Chondrocyte (in vitro differentiated cells): ENCODE measurements around the gene TMEM238. TPM values are rescaled to one million over a fixed set of nuclear protein-coding genes. Genes with fewer than 3 reads are reported as not detected.

Experiments used
- DNase-seq: peaks from one replicate; pipeline ENCODE4 v3.0.0; 2021; ENCODE audit warnings: mixed read lengths, low spot score
- H3K27ac Mint-ChIP-seq: one replicate; pipeline ENCODE4 v1.8.0; 2021; ENCODE audit warnings: mild to moderate bottlenecking, moderate library complexity, mixed read lengths; ENCODE audit not compliant: unreplicated experiment
- H3K27me3 Mint-ChIP-seq: 2 replicates; pipeline ENCODE4 v1.8.0; 2021; ENCODE audit warnings: low read depth, mixed read lengths
- H3K36me3 Mint-ChIP-seq: 2 replicates; pipeline ENCODE4 v1.8.0; 2021; ENCODE audit warnings: low read depth, mixed read lengths
- H3K4me1 Mint-ChIP-seq: 2 replicates; pipeline ENCODE4 v1.8.0; 2021; ENCODE audit warnings: low read depth, mild to moderate bottlenecking, mixed read lengths
- H3K4me3 Mint-ChIP-seq: one replicate; pipeline ENCODE4 v1.8.0; 2021; ENCODE audit warnings: mild to moderate bottlenecking, moderate library complexity, mixed read lengths; ENCODE audit not compliant: unreplicated experiment
- H3K9me3 Mint-ChIP-seq: 2 replicates; pipeline ENCODE4 v1.8.0; 2021; ENCODE audit warnings: low read depth, mixed read lengths
- total RNA-seq: library from RNA; stranded (reverse); gene quantifications from 3 replicates; pipeline ENCODE4 v1.2.1, GENCODE V29; 2021
- TF ChIP-seq, protein P1 (sequence below): fragments of 200-600 bp; sonication (generic); IDR thresholded peaks from 2 replicates; pipeline ENCODE4 v1.5.0; 2021; ENCODE audit warnings: antibody characterized with exemption, mild to moderate bottlenecking, moderate library complexity

TMEM238 gene
- total RNA-seq, 1 donor from 2014 or later = 1.0 TPM

DNA sequence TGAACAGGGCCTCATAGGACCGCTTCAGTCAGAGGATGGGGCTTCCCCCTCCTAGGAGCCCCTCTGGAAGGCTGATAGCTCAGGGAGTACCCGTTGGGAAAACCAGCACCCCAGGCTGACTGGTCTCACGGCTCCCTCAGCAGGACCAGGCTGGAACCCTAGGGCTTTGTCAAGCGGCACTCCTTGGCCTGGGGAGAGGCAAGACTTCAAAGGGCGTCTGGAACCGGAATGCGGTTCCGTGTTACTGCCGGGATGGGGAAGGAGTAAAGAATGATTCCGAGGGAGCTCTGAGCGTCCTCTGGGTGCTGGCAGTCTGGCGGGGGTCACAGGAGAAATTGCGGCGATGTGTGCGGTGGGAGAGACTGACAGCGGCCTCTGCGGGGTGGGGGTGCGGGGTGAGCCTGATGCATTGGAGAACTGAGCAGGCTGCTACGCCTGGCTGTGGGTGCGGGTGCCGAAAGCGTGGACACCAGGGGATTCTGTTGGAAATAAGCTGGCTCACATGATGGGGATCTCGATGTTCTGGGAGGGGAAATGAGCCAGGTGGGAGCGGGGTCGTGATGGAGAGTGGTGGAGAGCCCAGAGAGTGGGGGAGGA, 31.4 kb downstream of the TMEM238 start:
- Mint-ChIP-seq H3K27me3 (peaks cover 38% of the 10 kb centered on the region), H3K27ac (peak overlapping the region; percentile 41), H3K4me3 (no peak overlapping the region), H3K36me3 (no peaks in the 10 kb centered on the region), H3K9me3 (no peaks in the 10 kb centered on the region), H3K4me1 (peaks cover 14% of the 10 kb centered on the region)
- DNase-seq = no peak
- TF ChIP-seq, protein P1, sequence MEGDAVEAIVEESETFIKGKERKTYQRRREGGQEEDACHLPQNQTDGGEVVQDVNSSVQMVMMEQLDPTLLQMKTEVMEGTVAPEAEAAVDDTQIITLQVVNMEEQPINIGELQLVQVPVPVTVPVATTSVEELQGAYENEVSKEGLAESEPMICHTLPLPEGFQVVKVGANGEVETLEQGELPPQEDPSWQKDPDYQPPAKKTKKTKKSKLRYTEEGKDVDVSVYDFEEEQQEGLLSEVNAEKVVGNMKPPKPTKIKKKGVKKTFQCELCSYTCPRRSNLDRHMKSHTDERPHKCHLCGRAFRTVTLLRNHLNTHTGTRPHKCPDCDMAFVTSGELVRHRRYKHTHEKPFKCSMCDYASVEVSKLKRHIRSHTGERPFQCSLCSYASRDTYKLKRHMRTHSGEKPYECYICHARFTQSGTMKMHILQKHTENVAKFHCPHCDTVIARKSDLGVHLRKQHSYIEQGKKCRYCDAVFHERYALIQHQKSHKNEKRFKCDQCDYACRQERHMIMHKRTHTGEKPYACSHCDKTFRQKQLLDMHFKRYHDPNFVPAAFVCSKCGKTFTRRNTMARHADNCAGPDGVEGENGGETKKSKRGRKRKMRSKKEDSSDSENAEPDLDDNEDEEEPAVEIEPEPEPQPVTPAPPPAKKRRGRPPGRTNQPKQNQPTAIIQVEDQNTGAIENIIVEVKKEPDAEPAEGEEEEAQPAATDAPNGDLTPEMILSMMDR = no peak

DNA sequence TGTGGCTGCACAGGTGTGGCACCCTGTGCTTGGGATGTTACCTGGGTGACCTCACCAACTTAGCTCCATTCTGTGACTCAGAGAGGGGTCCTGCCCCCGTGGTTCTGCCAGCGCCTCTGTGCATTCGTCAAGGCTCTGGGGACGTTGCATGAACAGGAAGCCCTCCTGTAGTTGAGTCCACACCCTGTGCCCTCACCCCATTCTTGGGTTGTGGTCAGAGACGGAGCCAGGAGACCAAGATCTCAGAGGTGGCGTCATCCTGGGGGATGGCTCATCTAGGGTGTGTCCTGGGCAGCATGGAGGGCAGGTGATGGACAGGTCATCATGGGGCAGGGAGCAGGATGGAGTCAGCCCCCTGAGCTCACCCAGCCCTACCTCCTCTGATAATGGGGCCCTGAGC, 32.1 kb downstream of the TMEM238 start:
- no peak overlapping the region for H3K4me3 Mint-ChIP-seq
- no peaks in the 10 kb centered on the region for H3K9me3 Mint-ChIP-seq
- no peak overlapping the region for H3K27ac Mint-ChIP-seq
- TF ChIP-seq, protein P1 = no peak
- H3K36me3 Mint-ChIP-seq = no peaks in the 10 kb centered on the region
- H3K27me3 Mint-ChIP-seq = peaks cover 33% of the 10 kb centered on the region
- peaks cover 14% of the 10 kb centered on the region for H3K4me1 Mint-ChIP-seq
- no peak for DNase-seq

DNA sequence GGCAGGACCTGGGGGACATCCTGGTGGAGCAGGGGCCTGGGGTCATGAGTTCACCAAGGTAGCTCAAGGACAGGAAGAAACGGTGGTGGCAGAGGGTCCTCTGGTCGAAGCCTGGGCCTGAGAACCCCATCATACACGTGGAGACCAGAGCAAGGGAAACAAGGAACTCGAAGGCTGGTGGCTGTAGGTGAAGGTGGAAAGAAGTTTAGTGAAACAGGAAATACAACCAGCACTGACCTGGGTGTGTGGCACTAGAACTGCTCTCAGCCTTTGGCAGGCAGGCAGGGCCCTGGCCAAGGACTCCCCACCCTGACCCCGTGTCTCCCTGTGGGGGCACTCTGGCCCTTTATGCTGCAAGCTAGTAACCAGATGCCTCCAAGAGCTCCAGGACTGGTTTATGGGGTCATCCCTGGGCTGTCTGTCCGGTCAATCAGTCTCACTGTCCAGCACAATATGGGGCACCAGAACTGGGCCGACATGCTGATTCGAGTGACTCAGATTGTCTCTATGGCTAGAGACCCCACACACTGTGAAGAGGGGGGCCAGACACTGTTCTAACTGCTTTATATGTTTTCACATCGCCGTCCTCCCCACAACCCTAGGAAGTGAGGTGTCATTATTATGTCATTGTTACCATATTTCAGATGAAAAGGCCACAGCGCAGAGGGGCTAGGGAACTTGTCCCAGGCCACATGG, 33.3 kb downstream of the TMEM238 start:
- TF ChIP-seq, protein P1 = no peak
- Mint-ChIP-seq H3K27me3 (peaks cover 32% of the 10 kb centered on the region), H3K36me3 (no peaks in the 10 kb centered on the region), H3K9me3 (no peaks in the 10 kb centered on the region), H3K4me3 (no peak overlapping the region), H3K27ac (no peak overlapping the region), H3K4me1 (peaks cover 14% of the 10 kb centered on the region)
- DNase-seq = no peak

DNA sequence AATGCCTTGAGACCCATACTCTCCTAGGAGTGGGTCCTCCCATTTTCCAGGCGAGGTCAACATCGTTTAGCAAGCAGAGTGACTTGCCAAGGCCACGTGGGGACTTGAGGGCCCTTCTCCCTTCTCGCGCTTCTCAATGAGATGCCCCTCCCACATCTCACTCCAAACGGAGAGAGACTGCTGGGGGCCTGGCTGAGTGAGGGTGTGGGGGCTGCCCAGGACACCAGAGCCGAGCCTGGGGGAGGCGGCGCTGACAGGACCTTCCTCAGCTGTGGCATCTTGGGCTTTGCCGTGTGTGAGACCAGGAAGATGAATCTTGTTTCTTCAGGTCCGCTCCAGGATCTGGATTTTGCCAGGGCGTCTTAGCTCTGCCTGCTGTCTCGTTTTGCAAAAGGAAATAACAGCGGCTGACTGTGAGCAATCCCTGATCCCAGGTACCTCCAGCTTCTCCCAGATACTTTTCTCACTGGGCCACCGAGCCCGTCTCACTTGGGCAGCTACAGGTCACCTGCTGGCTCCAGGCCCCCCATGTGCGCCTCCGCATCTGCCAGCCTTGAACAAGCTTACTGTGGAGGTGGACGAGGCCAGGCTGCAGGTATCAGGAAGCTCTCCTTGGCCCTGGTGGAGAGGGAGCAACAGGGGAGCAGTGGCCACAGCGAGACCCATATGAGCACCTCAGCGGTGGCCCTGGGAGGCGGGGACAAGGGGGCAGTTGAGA, 35.6 kb downstream of the TMEM238 start:
- H3K27me3 Mint-ChIP-seq = peaks cover 27% of the 10 kb centered on the region
- H3K9me3 Mint-ChIP-seq = no peaks in the 10 kb centered on the region
- DNase-seq = no peak
- no peak overlapping the region for H3K4me3 Mint-ChIP-seq
- TF ChIP-seq, protein P1 = no peak
- peaks cover 25% of the 10 kb centered on the region for H3K4me1 Mint-ChIP-seq
- H3K27ac Mint-ChIP-seq = no peak overlapping the region
- no peaks in the 10 kb centered on the region for H3K36me3 Mint-ChIP-seq

DNA sequence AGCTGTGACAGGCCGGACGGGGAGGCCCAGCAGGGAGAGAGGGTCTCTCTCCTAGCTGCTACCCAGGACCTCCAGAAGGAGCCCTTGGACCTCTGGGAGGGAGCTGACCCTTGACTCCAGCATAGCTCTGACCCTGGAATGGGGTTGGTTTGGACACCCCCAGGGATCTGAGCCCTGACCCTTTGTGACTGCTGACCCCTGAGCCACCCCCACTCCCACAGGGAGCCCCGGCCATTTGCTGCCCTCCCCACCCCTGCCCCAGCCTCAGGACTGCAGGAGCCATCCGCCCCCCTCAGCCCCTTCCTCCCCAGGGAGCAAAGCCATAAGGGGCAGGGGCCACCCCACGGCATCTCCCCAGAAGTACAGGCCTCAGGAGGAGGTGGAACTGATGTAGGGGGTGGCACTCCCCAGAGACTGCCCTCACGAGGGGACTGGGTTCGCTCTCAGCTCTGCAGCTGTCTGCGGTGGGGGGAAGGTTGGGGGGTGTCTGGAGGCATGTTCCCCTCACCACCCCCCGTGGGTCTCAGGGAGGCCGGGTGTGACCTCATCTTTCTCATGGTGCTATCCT, 36.6 kb downstream of the TMEM238 start:
- Mint-ChIP-seq H3K27me3 (peaks cover 18% of the 10 kb centered on the region), H3K36me3 (no peaks in the 10 kb centered on the region), H3K27ac (no peak overlapping the region), H3K4me3 (no peak overlapping the region), H3K4me1 (peaks cover 16% of the 10 kb centered on the region), H3K9me3 (no peaks in the 10 kb centered on the region)
- DNase-seq = no peak
- TF ChIP-seq, protein P1 = no peak
